Lower leg skin (tissue), 3 donors: ENCODE results near the gene PTPRN2.

ENCODE experiments used
- CTCF ChIP-seq, 3 donors: fragments of 450-650 bp; IDR thresholded peaks; one replicate each; pipeline ENCODE4 v1.5.1; 2016; ENCODE audit warnings: antibody characterized with exemption in 3 of 3, mild to moderate bottlenecking in 3 of 3, moderate library complexity in 2 of 3
- POLR2A ChIP-seq, 2 donors: fragments of 450-650 bp; IDR thresholded peaks; one replicate each; pipeline ENCODE4 v1.6.1; 2016 to 2017; ENCODE audit warnings: antibody characterized with exemption in 2 of 2, mild to moderate bottlenecking in 1 of 2, moderate library complexity in 1 of 2

DNA sequence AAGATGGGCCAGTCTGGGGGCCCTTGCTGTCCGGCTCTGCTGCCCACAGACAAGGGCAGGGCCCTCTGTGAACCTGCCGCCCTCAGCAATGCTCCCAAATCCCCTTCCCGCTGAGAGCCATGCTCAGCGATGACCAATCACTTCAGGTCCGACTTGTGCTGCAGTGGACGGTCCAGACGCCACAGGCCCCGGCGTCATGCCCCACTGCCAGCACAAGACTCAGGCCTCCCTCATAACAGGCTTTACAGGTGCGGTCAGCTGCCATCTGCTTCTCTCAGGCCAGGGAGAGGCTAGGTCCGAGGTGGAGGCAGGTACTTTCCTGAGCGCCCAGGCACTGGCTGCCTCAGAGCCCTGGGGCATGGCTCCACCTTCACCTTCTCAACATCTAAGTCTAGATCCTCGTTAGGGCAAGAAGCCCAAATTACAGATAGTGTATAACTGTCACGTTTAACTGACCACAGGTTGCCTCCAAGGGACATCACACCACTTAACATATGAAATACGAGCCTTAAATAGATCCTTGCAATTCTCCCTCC lies 393.2 kb downstream of the PTPRN2 start:
- TF ChIP-seq CTCF (IDR thresholded peaks at IDR 0.05) (no peak), POLR2A (IDR thresholded peaks at IDR 0.05) (no peak)
